Measurements from ENCODE around the gene COA1.
"Not testable (repeated sequence)": the region's sequence is repeated elsewhere in the genome, so short reads cannot be mapped to it uniquely, and the experiment has no call there.

COA1 gene

DNA sequence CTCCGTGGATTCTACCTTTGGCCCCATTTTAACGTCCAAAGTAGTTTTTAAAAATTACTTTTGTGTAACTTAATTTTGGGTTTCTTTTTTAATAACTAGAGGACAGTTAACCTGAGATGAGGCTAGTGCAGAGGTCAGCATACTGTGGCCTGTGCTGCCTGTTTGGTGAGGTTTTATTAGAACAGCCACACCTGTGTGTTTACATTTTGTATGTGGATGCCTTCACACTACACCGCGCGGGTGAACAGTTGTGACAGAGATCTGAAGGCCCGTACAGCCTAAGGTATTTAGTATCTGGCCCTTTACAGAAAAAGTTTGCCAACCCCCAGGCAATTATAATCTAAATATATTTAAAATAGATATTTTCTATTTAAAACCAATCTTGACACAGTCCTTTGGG lies 99.5 kb downstream of the COA1 start:
- TF ChIP-seq, protein P1, sequence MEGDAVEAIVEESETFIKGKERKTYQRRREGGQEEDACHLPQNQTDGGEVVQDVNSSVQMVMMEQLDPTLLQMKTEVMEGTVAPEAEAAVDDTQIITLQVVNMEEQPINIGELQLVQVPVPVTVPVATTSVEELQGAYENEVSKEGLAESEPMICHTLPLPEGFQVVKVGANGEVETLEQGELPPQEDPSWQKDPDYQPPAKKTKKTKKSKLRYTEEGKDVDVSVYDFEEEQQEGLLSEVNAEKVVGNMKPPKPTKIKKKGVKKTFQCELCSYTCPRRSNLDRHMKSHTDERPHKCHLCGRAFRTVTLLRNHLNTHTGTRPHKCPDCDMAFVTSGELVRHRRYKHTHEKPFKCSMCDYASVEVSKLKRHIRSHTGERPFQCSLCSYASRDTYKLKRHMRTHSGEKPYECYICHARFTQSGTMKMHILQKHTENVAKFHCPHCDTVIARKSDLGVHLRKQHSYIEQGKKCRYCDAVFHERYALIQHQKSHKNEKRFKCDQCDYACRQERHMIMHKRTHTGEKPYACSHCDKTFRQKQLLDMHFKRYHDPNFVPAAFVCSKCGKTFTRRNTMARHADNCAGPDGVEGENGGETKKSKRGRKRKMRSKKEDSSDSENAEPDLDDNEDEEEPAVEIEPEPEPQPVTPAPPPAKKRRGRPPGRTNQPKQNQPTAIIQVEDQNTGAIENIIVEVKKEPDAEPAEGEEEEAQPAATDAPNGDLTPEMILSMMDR (IDR thresholded peaks at IDR 0.05; ENCODE audit: low read length) = no peak
- TF ChIP-seq EZH2phosphoT487 (IDR thresholded peaks at IDR 0.05; ENCODE audit: low read length) = no peak
- TF ChIP-seq EZH2 (optimal IDR thresholded peaks at IDR 0.05; ENCODE audit: low read depth, low read length) = no peak
- Histone ChIP-seq H3K27ac (ENCODE audit: low read length) (no peak overlapping the region), H3K9me3 (replicated peaks; ENCODE audit: insufficient read depth, low read length) (no peaks in the 10 kb centered on the region), H3K4me2 (ENCODE audit: low read depth, low read length) (no peak overlapping the region), H3K4me3 (ENCODE audit: low read length) (no peak overlapping the region), H3K27me3 (replicated peaks; ENCODE audit: insufficient read depth, low read length) (no peaks in the 10 kb centered on the region), H3K36me3 (replicated peaks; ENCODE audit: insufficient read depth, low read length) (no peaks in the 10 kb centered on the region; the same call in 1 of the 2 replicates), H3K9ac (ENCODE audit: low read length) (no peak overlapping the region), H2AFZ (ENCODE audit: low read length) (no peak overlapping the region), H4K20me1 (ENCODE audit: insufficient read depth, low read length) (no peaks in the 10 kb centered on the region), H3K4me1 (ENCODE audit: low read length) (peaks cover 24% of the 10 kb centered on the region), H3F3A (ENCODE audit: insufficient read depth, low read length) (no peaks in the 10 kb centered on the region), H3K9me2 (replicated peaks; ENCODE audit: insufficient read depth, low read length) (no peaks in the 10 kb centered on the region), H3K79me2 (ENCODE audit: low read length) (peaks cover 48% of the 10 kb centered on the region)
- no peak for DNase-seq

DNA sequence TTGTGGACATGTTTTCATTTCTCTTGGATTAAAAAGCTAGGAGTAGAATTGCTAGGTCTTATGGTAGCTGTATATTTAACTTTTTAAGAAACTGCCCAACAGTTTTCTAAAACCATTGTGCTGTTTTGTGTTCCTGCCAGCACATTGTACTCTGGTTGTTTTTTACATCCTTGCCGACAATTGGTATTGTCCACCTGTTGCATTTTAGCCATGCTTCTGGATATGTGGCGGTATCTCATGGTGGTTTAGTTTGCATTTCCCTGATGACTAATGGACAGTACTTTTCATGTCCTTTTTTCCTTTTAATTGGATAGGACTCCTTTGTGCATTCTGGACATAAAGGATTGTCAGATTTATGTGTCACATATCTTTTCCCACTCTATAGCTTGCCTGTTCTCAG lies 100.9 kb downstream of the COA1 start:
- H3F3A ChIP-seq (ENCODE audit: insufficient read depth, low read length) = no peaks in the 10 kb centered on the region
- H4K20me1 ChIP-seq (ENCODE audit: insufficient read depth, low read length) = no peaks in the 10 kb centered on the region
- H3K36me3 ChIP-seq (replicated peaks; ENCODE audit: insufficient read depth, low read length) = peaks cover 7% of the 10 kb centered on the region
- no peak overlapping the region for H2AFZ ChIP-seq (ENCODE audit: low read length)
- H3K9me3 ChIP-seq (replicated peaks; ENCODE audit: insufficient read depth, low read length) = no peaks in the 10 kb centered on the region
- no peak overlapping the region for H3K9ac ChIP-seq (ENCODE audit: low read length)
- TF ChIP-seq EZH2phosphoT487 (IDR thresholded peaks at IDR 0.05; ENCODE audit: low read length) (no peak), EZH2 (optimal IDR thresholded peaks at IDR 0.05; ENCODE audit: low read depth, low read length) (no peak)
- TF ChIP-seq, protein P1 (IDR thresholded peaks at IDR 0.05; ENCODE audit: low read length) = no peak
- no peak overlapping the region for H3K4me3 ChIP-seq (ENCODE audit: low read length)
- no peak overlapping the region for H3K4me2 ChIP-seq (ENCODE audit: low read depth, low read length)
- H3K4me1 ChIP-seq (ENCODE audit: low read length) = peaks cover 28% of the 10 kb centered on the region
- DNase-seq = no peak
- H3K79me2 ChIP-seq (ENCODE audit: low read length) = peaks cover 43% of the 10 kb centered on the region
- no peak overlapping the region for H3K27ac ChIP-seq (ENCODE audit: low read length)
- H3K9me2 ChIP-seq (replicated peaks; ENCODE audit: insufficient read depth, low read length) = no peaks in the 10 kb centered on the region
- no peaks in the 10 kb centered on the region for H3K27me3 ChIP-seq (replicated peaks; ENCODE audit: insufficient read depth, low read length)

DNA sequence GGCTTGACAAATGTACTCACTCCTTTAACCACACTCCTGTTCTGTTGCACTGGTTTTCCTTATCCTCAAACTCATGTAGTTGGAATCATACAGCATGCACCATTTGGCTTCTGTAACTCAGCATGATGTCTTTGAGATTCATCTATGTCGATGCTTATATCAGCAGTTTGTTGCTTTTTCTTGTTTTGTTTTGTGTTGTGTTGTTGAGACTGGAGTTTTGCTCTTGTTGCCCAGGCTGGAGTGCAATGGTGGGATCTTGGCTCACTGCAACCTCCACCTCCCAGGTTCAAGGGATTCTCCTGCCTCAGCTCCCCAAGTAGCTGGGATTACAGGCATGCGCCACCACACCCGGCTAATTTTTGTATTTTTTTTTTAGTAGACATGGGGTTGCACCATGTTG lies 101.5 kb downstream of the COA1 start:
- H3K27me3 ChIP-seq (replicated peaks; ENCODE audit: insufficient read depth, low read length); H2AFZ ChIP-seq (ENCODE audit: low read length); H3K9ac ChIP-seq (ENCODE audit: low read length); H3K9me3 ChIP-seq (replicated peaks; ENCODE audit: insufficient read depth, low read length); H3K36me3 ChIP-seq (replicated peaks; ENCODE audit: insufficient read depth, low read length); H3F3A ChIP-seq (ENCODE audit: insufficient read depth, low read length); H3K4me2 ChIP-seq (ENCODE audit: low read depth, low read length); H4K20me1 ChIP-seq (ENCODE audit: insufficient read depth, low read length); H3K9me2 ChIP-seq (replicated peaks; ENCODE audit: insufficient read depth, low read length); DNase-seq; H3K27ac ChIP-seq (ENCODE audit: low read length); H3K4me3 ChIP-seq (ENCODE audit: low read length): not testable (repeated sequence)
- H3K79me2 ChIP-seq (ENCODE audit: low read length) = peaks cover 47% of the 10 kb centered on the region
- peaks cover 28% of the 10 kb centered on the region for H3K4me1 ChIP-seq (ENCODE audit: low read length)

DNA sequence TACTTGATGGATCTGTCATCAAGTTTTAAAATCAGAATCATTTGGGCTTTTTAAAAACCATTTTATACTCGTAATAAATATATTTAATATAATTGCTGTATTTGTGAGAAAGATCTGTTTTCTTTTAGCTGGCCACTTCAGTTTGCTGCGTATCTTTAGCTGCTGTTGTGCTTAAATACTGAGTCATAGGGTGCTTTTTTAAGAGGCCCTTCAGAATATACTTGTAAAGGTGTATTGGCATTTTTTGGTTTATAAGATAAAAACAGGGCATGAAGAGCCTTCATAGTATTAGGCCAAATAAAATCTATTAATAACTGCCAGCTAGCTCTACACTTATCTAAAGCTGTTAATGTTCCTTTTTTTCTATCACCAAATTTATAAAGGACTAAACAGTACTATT lies 102.6 kb downstream of the COA1 start:
- H3K4me2 ChIP-seq (ENCODE audit: low read depth, low read length) = no peak overlapping the region
- no peak overlapping the region for H2AFZ ChIP-seq (ENCODE audit: low read length)
- H3K4me3 ChIP-seq (ENCODE audit: low read length) = no peak overlapping the region
- no peaks in the 10 kb centered on the region for H3K27me3 ChIP-seq (replicated peaks; ENCODE audit: insufficient read depth, low read length)
- no peaks in the 10 kb centered on the region for H3K9me2 ChIP-seq (replicated peaks; ENCODE audit: insufficient read depth, low read length)
- H3K36me3 ChIP-seq (replicated peaks; ENCODE audit: insufficient read depth, low read length) = peaks cover 7% of the 10 kb centered on the region
- no peak for DNase-seq
- no peak overlapping the region for H3K9ac ChIP-seq (ENCODE audit: low read length)
- no peak overlapping the region for H3K27ac ChIP-seq (ENCODE audit: low read length)
- peaks cover 54% of the 10 kb centered on the region for H3K79me2 ChIP-seq (ENCODE audit: low read length)
- H3F3A ChIP-seq (ENCODE audit: insufficient read depth, low read length) = no peaks in the 10 kb centered on the region
- H3K4me1 ChIP-seq (ENCODE audit: low read length) = peaks cover 21% of the 10 kb centered on the region
- no peaks in the 10 kb centered on the region for H3K9me3 ChIP-seq (replicated peaks; ENCODE audit: insufficient read depth, low read length)
- no peak for TF ChIP-seq EZH2 (optimal IDR thresholded peaks at IDR 0.05; ENCODE audit: low read depth, low read length)
- no peak for TF ChIP-seq EZH2phosphoT487 (IDR thresholded peaks at IDR 0.05; ENCODE audit: low read length)
- TF ChIP-seq, protein P1 (IDR thresholded peaks at IDR 0.05; ENCODE audit: low read length) = no peak
- no peaks in the 10 kb centered on the region for H4K20me1 ChIP-seq (ENCODE audit: insufficient read depth, low read length)
